ENCODE data around the gene NUP43. TPM values are rescaled to one million over a fixed set of nuclear protein-coding genes. Genes with fewer than 3 reads are reported as not detected.
"Not testable (repeated sequence)": the region's sequence is repeated elsewhere in the genome, so short reads cannot be mapped to it uniquely, and the experiment has no call there.

NUP43 gene
- total RNA-seq, 1 donor = 19.7 TPM

- peak; percentile 86 to 95 (median 91) for DNase-seq (ENCODE audit: low read depth in 2 of 3, low spot score in 2 of 3)
Measured at GRCh38 chr6:149749594-149750135, 3.3 kb upstream of the NUP43 start, which contains the start of gene PCMT1. PCMT1 (plus strand) TSS chr6:149749741; CDS start chr6:149749902, 161 bp downstream.

GRCh38 chr6:149749082-149749593 lies 2.8 kb upstream of the NUP43 start:
- not testable (repeated sequence) for DNase-seq (ENCODE audit: low read depth in 2 of 3, low spot score in 2 of 3)

GRCh38 chr6:149745252-149745651 lies 1.1 kb downstream of the NUP43 start:
- not testable (repeated sequence) for DNase-seq (ENCODE audit: low read depth in 2 of 3, low spot score in 2 of 3)

- DNase-seq (ENCODE audit: low read depth in 2 of 3, low spot score in 2 of 3) = no peak
Measured at GRCh38 chr6:149734915-149735314, 11.4 kb downstream of the NUP43 start.

GRCh38 chr6:149733089-149733720 lies 13.1 kb downstream of the NUP43 start:
- no peak for DNase-seq (ENCODE audit: low read depth in 2 of 3, low spot score in 2 of 3)

- no peak for DNase-seq (ENCODE audit: low read depth in 2 of 3, low spot score in 2 of 3)
Measured at GRCh38 chr6:149729824-149730223, 16.5 kb downstream of the NUP43 start.

GRCh38 chr6:149728499-149729234 lies 17.7 kb downstream of the NUP43 start:
- no peak for DNase-seq (ENCODE audit: low read depth in 2 of 3, low spot score in 2 of 3)

- peak in 1 of 3 donors; percentile 69 for DNase-seq (ENCODE audit: low read depth in 2 of 3, low spot score in 2 of 3)
Measured at GRCh38 chr6:149727793-149728498, 18.4 kb downstream of the NUP43 start.

GRCh38 chr6:149725785-149726184 lies 20.5 kb downstream of the NUP43 start:
- DNase-seq (ENCODE audit: low read depth in 2 of 3, low spot score in 2 of 3) = no peak

- peak; percentile 19 to 75 (median 70) for DNase-seq (ENCODE audit: low read depth in 2 of 3, low spot score in 2 of 3)
Measured at GRCh38 chr6:149723771-149724417, 22.4 kb downstream of the NUP43 start.

GRCh38 chr6:149723262-149723661 lies 23.1 kb downstream of the NUP43 start:
- no peak for DNase-seq (ENCODE audit: low read depth in 2 of 3, low spot score in 2 of 3)

- DNase-seq (ENCODE audit: low read depth in 2 of 3, low spot score in 2 of 3) = no peak
Measured at GRCh38 chr6:149719531-149719930, 26.8 kb downstream of the NUP43 start.

- DNase-seq (ENCODE audit: low read depth in 2 of 3, low spot score in 2 of 3) = peak; percentile 76 to 90 (median 90)
Measured at GRCh38 chr6:149717588-149718458, 28.5 kb downstream of the NUP43 start, which contains the start of gene LATS1. LATS1 (minus strand) TSS chr6:149718101; CDS start chr6:149702126, 15,975 bp downstream.

- DNase-seq (ENCODE audit: low read depth in 2 of 3, low spot score in 2 of 3) = no peak
Measured at GRCh38 chr6:149717255-149717587, 29.1 kb downstream of the NUP43 start.

- no peak for DNase-seq (ENCODE audit: low read depth in 2 of 3, low spot score in 2 of 3)
Measured at GRCh38 chr6:149716181-149716963, 30.0 kb downstream of the NUP43 start.

GRCh38 chr6:149714442-149714841 lies 31.9 kb downstream of the NUP43 start:
- no peak for DNase-seq (ENCODE audit: low read depth in 2 of 3, low spot score in 2 of 3)

- DNase-seq (ENCODE audit: low read depth in 2 of 3, low spot score in 2 of 3) = no peak
Measured at GRCh38 chr6:149711711-149712110, 34.6 kb downstream of the NUP43 start.

GRCh38 chr6:149701714-149702113 lies 44.6 kb downstream of the NUP43 start:
- no peak for DNase-seq (ENCODE audit: low read depth in 2 of 3, low spot score in 2 of 3)

- no peak for DNase-seq (ENCODE audit: low read depth in 2 of 3, low spot score in 2 of 3)
Measured at GRCh38 chr6:149699150-149699549, 47.2 kb downstream of the NUP43 start.

Data from hematopoietic multipotent progenitor cell (in vitro differentiated cells).